Activated CD8-positive, alpha-beta T cell treated with anti-CD3 and anti-CD28 coated beads for 36 hours (primary cell): ENCODE data around the gene SLC39A7. TPM values are rescaled to one million over a fixed set of nuclear protein-coding genes. Genes with fewer than 3 reads are reported as not detected.
A peak's percentile ranks its signal among the peaks of the same experiment; 100 is the strongest.

Experiments
- ATAC-seq: fragments of 200-7000 bp; cut with Tn5 transposase; one replicate; pipeline ENCODE4 v1.10.0; 2021; ENCODE audit warnings: mild to moderate bottlenecking, moderate library complexity
- CTCF ChIA-PET: fragments of 350-600 bp; sonication (Branson Sonifier 250); formaldehyde crosslinking; loops from one replicate; lab custom pipeline; 2021; ENCODE audit warnings: antibody characterized with exemption; lab: Charles Lee
- POLR2A ChIA-PET: fragments of 350-600 bp; sonication (Branson Sonifier 250); formaldehyde crosslinking; loops from one replicate; lab custom pipeline; 2021; ENCODE audit warnings: antibody characterized with exemption; lab: Charles Lee
- DNase-seq: peaks from one replicate; pipeline ENCODE4 v3.0.0-alpha.2; 2020
- H3K27ac Mint-ChIP-seq: one replicate; pipeline ENCODE4 v1.8.0; 2021; ENCODE audit warnings: mild to moderate bottlenecking, mixed read lengths
- H3K27me3 Mint-ChIP-seq: one replicate; pipeline ENCODE4 v1.8.0; 2021; ENCODE audit warnings: mixed read lengths
- H3K36me3 Mint-ChIP-seq: one replicate; pipeline ENCODE4 v1.8.0; 2021; ENCODE audit warnings: low read depth, mixed read lengths
- H3K4me1 Mint-ChIP-seq: one replicate; pipeline ENCODE4 v1.8.0; 2021; ENCODE audit warnings: low read depth, mixed read lengths
- H3K4me3 Mint-ChIP-seq: one replicate; pipeline ENCODE4 v1.8.0; 2021; ENCODE audit warnings: mild to moderate bottlenecking, moderate library complexity, mixed read lengths
- H3K9me3 Mint-ChIP-seq: one replicate; pipeline ENCODE4 v1.8.0; 2021; ENCODE audit warnings: mixed read lengths
- intact Hi-C: fragments of 100-400 bp; cut with micrococcal nuclease; formaldehyde crosslinking; loops from one replicate; pipeline ENCODE4 v1.10.0; 2022
- total RNA-seq, 2 experiments: library from RNA; stranded (reverse); gene quantifications; one replicate each; pipeline ENCODE4 v1.2.3, GENCODE V29; 2021
- TF ChIP-seq, protein P1 (sequence below): fragments of 200-600 bp; IDR thresholded peaks from one replicate; pipeline ENCODE4 v1.8.0; 2022; ENCODE audit warnings: antibody characterized with exemption, mild to moderate bottlenecking

The SLC39A7 gene
- total RNA-seq, 2 experiments from 2014 or later: 43.1 to 43.3 TPM

DNA sequence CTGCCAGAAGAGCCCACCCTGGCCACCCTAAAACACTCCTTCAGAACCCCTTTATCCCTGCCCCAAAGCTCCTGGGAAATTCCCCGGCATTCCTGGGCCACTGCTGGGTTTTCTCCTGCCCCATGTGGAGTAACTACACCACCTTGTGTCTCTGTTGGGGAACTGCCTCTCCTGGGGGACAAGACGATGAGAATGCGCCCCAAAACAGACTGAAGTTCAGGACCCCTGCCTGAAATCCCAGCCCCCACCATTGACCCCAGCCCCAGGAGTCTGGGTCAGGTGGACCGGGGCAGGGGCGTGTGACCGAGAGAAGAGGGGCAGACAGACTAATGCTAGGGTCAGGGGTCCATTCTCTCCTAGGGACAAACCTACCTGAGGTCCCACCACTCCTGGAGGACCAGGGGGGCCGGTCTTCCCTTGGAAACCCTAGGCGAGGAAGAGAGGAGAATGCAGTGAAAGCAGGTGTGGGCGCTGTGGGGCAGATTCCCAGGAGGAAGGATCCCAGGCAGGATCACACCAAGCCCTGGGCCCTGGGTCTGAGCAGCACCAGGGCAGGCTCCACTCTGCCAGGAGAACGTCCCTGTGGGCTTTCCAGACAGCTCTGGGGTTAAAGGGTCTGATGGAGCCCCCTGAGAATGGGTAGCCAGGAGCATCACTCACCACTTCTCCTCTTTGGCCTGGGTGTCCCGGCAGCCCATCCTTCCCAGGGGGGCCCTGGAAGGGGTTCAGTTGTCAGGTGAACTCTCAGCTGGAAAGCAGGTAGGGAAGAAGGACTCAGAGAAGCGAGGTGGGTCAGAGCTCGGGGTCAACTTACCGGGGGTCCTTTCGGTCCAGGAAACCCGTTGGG lies 27.8 kb upstream of the SLC39A7 start:
- H3K4me3 Mint-ChIP-seq: no peak overlapping the region
- H3K9me3 Mint-ChIP-seq: no peaks in the 10 kb centered on the region
- ChIA-PET POLR2A (no interaction called here), CTCF (interaction anchor here (0.9 to 2.0 kb wide), 7 partner anchors 11 to 75 kb away, joined by 3 to 11 read pairs (median 4); no protein-coding TSS in a partner anchor)
- no peaks in the 10 kb centered on the region for H3K36me3 Mint-ChIP-seq
- TF ChIP-seq, protein P1, sequence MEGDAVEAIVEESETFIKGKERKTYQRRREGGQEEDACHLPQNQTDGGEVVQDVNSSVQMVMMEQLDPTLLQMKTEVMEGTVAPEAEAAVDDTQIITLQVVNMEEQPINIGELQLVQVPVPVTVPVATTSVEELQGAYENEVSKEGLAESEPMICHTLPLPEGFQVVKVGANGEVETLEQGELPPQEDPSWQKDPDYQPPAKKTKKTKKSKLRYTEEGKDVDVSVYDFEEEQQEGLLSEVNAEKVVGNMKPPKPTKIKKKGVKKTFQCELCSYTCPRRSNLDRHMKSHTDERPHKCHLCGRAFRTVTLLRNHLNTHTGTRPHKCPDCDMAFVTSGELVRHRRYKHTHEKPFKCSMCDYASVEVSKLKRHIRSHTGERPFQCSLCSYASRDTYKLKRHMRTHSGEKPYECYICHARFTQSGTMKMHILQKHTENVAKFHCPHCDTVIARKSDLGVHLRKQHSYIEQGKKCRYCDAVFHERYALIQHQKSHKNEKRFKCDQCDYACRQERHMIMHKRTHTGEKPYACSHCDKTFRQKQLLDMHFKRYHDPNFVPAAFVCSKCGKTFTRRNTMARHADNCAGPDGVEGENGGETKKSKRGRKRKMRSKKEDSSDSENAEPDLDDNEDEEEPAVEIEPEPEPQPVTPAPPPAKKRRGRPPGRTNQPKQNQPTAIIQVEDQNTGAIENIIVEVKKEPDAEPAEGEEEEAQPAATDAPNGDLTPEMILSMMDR: peak; percentile 30
- no peak for DNase-seq
- intact Hi-C loops: no loop called here
- no peaks in the 10 kb centered on the region for H3K4me1 Mint-ChIP-seq
- H3K27me3 Mint-ChIP-seq: no peaks in the 10 kb centered on the region
- peak; percentile 37 for ATAC-seq
- H3K27ac Mint-ChIP-seq: no peak overlapping the region

DNA sequence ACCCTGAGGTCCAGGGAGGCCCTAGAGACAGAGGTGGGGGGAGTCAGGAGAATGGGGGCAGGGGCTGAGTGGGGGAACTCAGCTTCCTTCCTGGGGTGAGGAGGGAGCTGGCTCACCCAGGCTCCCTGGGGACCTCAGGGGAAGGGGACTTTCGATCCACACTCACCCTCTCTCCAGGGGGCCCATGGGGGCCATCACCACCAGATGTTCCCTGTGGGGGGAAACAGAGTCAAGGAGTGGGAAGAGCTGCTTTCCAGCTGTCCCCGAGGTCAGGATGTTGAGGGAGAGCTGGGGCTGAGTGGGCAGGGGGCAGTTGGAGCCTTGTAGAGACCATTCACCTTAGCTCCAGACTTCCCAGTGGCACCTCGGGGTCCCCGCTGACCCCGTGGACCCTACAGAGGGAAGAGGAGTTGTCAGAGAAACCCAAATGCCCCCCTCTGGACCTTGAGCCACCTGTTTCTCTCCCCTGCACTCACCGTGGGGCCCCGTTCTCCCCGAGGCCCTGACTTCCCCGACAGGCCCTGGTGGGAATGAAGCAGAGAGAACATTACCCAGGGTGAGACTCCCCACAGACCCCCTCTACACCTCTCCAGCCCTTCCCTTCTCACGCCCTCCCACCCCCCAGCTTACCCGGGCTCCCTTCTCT lies 27.0 kb upstream of the SLC39A7 start:
- Mint-ChIP-seq H3K27ac (no peak overlapping the region), H3K27me3 (no peaks in the 10 kb centered on the region), H3K4me3 (no peak overlapping the region), H3K4me1 (no peaks in the 10 kb centered on the region), H3K36me3 (no peaks in the 10 kb centered on the region), H3K9me3 (no peaks in the 10 kb centered on the region)
- intact Hi-C loops: no loop called here
- ATAC-seq (no peak), DNase-seq (no peak)
- POLR2A ChIA-PET: no interaction called here
- CTCF ChIA-PET: interaction anchor here (0.7 to 2.0 kb wide), 7 partner anchors 12 to 159 kb away, joined by 3 to 11 read pairs (median 4); no protein-coding TSS in a partner anchor
- TF ChIP-seq, protein P1: no peak

DNA sequence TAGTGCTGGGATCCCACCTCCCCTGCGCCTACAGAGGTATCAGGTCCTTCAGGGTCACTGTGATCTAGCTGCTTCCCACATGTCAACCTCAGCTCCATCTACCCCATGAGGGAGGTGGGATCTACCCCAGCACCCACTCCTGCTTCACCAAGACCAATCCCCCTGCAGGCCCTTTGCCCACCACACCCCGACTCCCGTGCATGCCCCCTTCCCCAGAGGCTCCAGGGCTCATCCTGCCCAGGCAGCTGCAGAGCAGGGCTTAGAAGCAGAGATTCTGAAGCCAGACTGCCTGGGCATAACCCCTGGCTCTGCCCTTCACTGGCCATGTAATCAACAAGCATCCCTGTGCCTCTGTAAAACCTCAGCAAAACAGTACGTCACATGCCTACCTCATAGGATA lies 25.9 kb upstream of the SLC39A7 start:
- H3K4me3 Mint-ChIP-seq: no peak overlapping the region
- intact Hi-C loops: no loop called here
- H3K36me3 Mint-ChIP-seq: no peaks in the 10 kb centered on the region
- TF ChIP-seq, protein P1: no peak
- ATAC-seq (no peak), DNase-seq (no peak)
- H3K4me1 Mint-ChIP-seq: no peaks in the 10 kb centered on the region
- H3K27me3 Mint-ChIP-seq: no peaks in the 10 kb centered on the region
- ChIA-PET POLR2A (no interaction called here), CTCF (interaction anchor here (1.0 to 2.0 kb wide), 3 partner anchors 13 to 161 kb away, joined by 3 to 11 read pairs (median 3); no protein-coding TSS in a partner anchor)
- H3K9me3 Mint-ChIP-seq: no peaks in the 10 kb centered on the region
- H3K27ac Mint-ChIP-seq: no peak overlapping the region

DNA sequence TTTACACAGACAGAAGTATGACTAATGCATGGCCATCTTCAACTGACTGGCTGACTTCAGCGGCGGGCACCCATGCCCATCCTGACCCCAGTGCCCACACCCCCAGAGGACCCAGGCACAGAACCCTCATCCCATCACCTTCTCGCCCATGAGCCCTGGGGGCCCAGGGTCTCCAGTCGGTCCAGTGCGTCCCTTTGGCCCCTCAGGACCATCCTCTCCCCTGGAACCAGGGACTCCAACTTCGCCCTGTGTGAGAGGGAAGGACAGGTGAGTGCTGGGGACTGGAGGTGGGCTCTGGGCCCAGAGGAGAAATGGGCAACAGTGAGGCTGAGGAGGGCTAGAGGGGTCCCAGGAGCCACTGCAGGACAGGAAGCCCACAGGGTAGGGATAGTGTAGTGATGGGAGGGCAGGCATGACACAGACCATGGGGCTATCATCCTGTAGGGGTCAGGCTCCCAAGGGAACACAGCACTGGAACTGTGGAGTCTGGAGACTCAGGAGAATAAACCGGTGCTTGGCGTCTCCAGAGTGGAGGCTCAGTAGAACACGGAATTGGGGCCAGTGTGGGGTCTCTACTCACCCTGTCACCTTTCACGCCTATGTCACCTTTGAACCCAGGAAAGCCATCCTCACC lies 25.1 kb upstream of the SLC39A7 start:
- ChIA-PET POLR2A (no interaction called here), CTCF (interaction anchor here (1.3 kb wide), 1 partner anchor 22 kb away, joined by 3 read pairs; no protein-coding TSS in a partner anchor)
- DNase-seq (no peak), ATAC-seq (no peak)
- Mint-ChIP-seq H3K36me3 (no peaks in the 10 kb centered on the region), H3K9me3 (no peaks in the 10 kb centered on the region), H3K27ac (no peak overlapping the region), H3K4me1 (no peaks in the 10 kb centered on the region), H3K27me3 (no peaks in the 10 kb centered on the region), H3K4me3 (no peak overlapping the region)
- TF ChIP-seq, protein P1: no peak
- intact Hi-C loops: no loop called here
